ENCODE results near the gene MAP2K3.

GRCh38 chr17:21275047-21275578, 9.4 kb upstream of the MAP2K3 start:
- TF ChIP-seq, protein P1, sequence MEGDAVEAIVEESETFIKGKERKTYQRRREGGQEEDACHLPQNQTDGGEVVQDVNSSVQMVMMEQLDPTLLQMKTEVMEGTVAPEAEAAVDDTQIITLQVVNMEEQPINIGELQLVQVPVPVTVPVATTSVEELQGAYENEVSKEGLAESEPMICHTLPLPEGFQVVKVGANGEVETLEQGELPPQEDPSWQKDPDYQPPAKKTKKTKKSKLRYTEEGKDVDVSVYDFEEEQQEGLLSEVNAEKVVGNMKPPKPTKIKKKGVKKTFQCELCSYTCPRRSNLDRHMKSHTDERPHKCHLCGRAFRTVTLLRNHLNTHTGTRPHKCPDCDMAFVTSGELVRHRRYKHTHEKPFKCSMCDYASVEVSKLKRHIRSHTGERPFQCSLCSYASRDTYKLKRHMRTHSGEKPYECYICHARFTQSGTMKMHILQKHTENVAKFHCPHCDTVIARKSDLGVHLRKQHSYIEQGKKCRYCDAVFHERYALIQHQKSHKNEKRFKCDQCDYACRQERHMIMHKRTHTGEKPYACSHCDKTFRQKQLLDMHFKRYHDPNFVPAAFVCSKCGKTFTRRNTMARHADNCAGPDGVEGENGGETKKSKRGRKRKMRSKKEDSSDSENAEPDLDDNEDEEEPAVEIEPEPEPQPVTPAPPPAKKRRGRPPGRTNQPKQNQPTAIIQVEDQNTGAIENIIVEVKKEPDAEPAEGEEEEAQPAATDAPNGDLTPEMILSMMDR (IDR thresholded peaks at IDR 0.05) = no peak
- TF ChIP-seq, protein P2, sequence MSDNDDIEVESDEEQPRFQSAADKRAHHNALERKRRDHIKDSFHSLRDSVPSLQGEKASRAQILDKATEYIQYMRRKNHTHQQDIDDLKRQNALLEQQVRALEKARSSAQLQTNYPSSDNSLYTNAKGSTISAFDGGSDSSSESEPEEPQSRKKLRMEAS (CRISPR knock-in tag; IDR thresholded peaks at IDR 0.05) = no peak
- no peak for TF ChIP-seq NFYB (CRISPR knock-in tag; conservative IDR thresholded peaks at IDR 0.05; ENCODE audit: low read depth)
- TF ChIP-seq, protein P3, sequence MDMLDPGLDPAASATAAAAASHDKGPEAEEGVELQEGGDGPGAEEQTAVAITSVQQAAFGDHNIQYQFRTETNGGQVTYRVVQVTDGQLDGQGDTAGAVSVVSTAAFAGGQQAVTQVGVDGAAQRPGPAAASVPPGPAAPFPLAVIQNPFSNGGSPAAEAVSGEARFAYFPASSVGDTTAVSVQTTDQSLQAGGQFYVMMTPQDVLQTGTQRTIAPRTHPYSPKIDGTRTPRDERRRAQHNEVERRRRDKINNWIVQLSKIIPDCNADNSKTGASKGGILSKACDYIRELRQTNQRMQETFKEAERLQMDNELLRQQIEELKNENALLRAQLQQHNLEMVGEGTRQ (CRISPR knock-in tag; IDR thresholded peaks at IDR 0.05) = no peak
- TF ChIP-seq NFE2L1 (CRISPR knock-in tag; IDR thresholded peaks at IDR 0.05) = no peak
- TF ChIP-seq CREM (CRISPR knock-in tag; IDR thresholded peaks at IDR 0.05) = no peak
- TF ChIP-seq ZNF232 (CRISPR knock-in tag; IDR thresholded peaks at IDR 0.05) = no peak
- no peak for TF ChIP-seq PREB (CRISPR knock-in tag; IDR thresholded peaks at IDR 0.05; ENCODE audit: borderline replicate concordance)
- TF ChIP-seq CBFB (CRISPR knock-in tag; IDR thresholded peaks at IDR 0.05; ENCODE audit: low read depth) = no peak
- no peak for TF ChIP-seq ZNF263 (CRISPR knock-in tag; IDR thresholded peaks at IDR 0.05; ENCODE audit: low read depth)

All from WTC11 (cell line).